ENCODE data around the gene TESPA1.

The TESPA1 gene

GRCh38 chr12:54981796-54982195, 2.8 kb downstream of the TESPA1 start:
- peak; percentile 80 for DNase-seq

- DNase-seq = peak; percentile 80
Observed at GRCh38 chr12:54980341-54980740, 4.2 kb downstream of the TESPA1 start.

- DNase-seq = no peak
Observed at GRCh38 chr12:54977857-54978256, 6.7 kb downstream of the TESPA1 start.

GRCh38 chr12:54977155-54977554, 7.4 kb downstream of the TESPA1 start:
- no peak for DNase-seq

GRCh38 chr12:54975875-54976274, 8.7 kb downstream of the TESPA1 start:
- DNase-seq = no peak

GRCh38 chr12:54975272-54975671, 9.3 kb downstream of the TESPA1 start:
- DNase-seq = no peak

- DNase-seq = no peak
Observed at GRCh38 chr12:54974279-54974678, 10.3 kb downstream of the TESPA1 start.

GRCh38 chr12:54973556-54973955, 11.0 kb downstream of the TESPA1 start:
- DNase-seq = no peak

GRCh38 chr12:54970741-54971140, 13.8 kb downstream of the TESPA1 start:
- DNase-seq = no peak

- DNase-seq = no peak
Observed at GRCh38 chr12:54968181-54968730, 16.3 kb downstream of the TESPA1 start.

GRCh38 chr12:54967461-54967860, 17.1 kb downstream of the TESPA1 start:
- DNase-seq = no peak

- DNase-seq = no peak
Observed at GRCh38 chr12:54961190-54961589, 23.4 kb downstream of the TESPA1 start.

GRCh38 chr12:54959291-54960018, 25.1 kb downstream of the TESPA1 start:
- no peak for DNase-seq

GRCh38 chr12:54958048-54958658, 26.4 kb downstream of the TESPA1 start:
- peak; percentile 70 for DNase-seq

- no peak for DNase-seq
Observed at GRCh38 chr12:54956818-54957641, 27.5 kb downstream of the TESPA1 start.

- DNase-seq = no peak
Observed at GRCh38 chr12:54956322-54956721, 28.2 kb downstream of the TESPA1 start.

- no peak for DNase-seq
Observed at GRCh38 chr12:54954801-54955200, 29.8 kb downstream of the TESPA1 start.

GRCh38 chr12:54954228-54954627, 30.3 kb downstream of the TESPA1 start:
- DNase-seq = no peak

- no peak for DNase-seq
Observed at GRCh38 chr12:54950071-54950727, 34.4 kb downstream of the TESPA1 start.

GRCh38 chr12:54949073-54949711, 35.4 kb downstream of the TESPA1 start:
- no peak for DNase-seq

GRCh38 chr12:54948171-54948570, 36.4 kb downstream of the TESPA1 start:
- DNase-seq = no peak

GRCh38 chr12:54945082-54945481, 39.5 kb downstream of the TESPA1 start:
- DNase-seq = no peak

Measured in activated effector memory CD4-positive, alpha-beta T cell treated with anti-CD3 and anti-CD28 coated beads, Interleukin-2, amount 50 U/mL, for 16 hours (primary cell).